DMS153 treated with DMSO at 0.1 percent for 48 hours (cell line): Measurements from ENCODE around the gene UMODL1.

ENCODE experiments used
- DNase-seq: peaks from one replicate; lab custom pipeline; 2025; ENCODE audit not compliant: unreplicated experiment; lab: John Stamatoyannopoulos, UW

UMODL1 gene

GRCh38 chr21:42097274-42097673, 26.2 kb downstream of the UMODL1 start:
- DNase-seq = no peak

GRCh38 chr21:42097860-42098454, 26.8 kb downstream of the UMODL1 start:
- DNase-seq = peak; percentile 85

DNA sequence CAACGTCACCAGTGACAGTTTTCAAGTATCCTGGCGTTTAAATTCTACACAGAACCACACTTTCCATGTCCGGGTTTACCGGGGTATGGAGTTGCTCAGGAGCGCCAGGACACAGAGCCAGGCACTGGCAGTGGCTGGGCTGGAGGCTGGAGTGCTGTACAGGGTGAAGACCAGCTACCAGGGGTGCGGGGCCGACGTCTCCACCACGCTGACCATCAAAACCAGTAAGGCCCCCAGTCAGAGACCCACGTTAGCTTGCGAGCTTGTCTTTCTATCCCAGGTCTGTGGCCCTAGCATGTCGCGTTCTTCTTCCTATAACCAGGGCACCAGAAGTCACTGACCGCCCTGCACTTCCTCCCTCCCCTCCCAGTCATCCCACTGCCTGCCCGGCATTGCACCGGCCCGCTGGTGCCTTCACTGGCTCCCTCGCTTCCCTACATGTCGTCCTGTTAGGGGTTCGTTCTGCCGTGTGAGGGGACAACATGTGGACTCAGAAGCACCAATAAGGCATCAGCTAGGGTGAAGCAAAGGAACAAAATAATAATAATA, 27.9 kb downstream of the UMODL1 start:
- no peak for DNase-seq

DNA sequence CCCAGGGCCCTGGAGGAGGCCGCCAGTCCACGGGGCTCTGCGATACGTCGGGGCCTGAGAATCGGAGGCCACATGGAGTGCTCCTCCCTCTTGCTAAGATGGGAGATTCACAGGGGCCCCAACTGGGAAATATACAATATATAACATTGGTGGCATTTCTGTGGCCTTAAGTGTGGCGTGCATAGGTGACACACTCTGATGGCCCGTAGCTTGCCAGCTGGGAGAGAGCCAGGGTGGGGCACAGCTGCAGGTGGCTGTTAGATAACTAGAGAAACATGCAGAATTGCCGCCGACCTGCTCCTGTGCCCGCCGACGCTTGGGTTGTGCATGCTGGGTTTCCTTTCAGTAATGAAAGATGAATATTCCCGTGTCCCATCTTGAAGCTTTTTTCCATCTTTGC, 30.1 kb downstream of the UMODL1 start:
- DNase-seq = no peak

DNA sequence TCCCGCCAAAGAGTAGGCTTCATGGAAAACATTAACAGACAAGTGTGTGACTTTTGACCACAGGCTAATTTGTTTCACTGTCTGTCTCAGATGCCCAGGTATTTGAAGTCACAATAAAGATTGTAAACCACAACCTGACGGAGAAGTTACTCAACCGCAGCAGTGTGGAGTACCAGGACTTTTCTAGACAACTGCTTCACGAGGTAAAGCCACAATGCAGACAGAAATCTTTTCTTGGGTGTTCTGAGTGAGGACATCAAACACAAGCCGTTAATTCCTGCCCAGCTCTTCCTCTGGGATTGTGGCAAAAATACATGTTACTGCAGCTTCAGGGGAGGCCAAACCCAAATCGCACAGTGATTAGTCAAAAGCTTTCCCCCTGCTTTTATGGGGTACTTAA, 31.0 kb downstream of the UMODL1 start:
- no peak for DNase-seq

GRCh38 chr21:42102526-42102925, 31.4 kb downstream of the UMODL1 start:
- DNase-seq = no peak

DNA sequence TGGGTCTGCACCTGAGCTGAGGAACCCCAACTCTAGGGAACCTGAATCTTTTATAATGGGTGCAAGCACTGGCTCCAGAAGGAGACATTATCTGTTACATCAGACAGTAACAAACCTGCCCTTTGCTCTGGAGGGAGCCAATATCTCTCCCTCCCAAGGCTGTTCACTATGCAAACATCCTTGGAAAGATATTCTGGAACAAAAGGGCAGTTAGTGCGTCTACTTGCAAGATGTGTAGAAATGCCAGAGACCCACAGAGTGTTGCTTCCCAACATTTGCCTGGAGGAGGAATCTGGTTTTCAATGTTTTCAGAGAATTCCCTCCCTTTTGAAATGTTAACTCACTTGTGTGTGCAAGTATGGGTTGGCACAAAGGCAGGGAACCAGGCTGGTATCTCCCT, 31.9 kb downstream of the UMODL1 start:
- no peak for DNase-seq

DNA sequence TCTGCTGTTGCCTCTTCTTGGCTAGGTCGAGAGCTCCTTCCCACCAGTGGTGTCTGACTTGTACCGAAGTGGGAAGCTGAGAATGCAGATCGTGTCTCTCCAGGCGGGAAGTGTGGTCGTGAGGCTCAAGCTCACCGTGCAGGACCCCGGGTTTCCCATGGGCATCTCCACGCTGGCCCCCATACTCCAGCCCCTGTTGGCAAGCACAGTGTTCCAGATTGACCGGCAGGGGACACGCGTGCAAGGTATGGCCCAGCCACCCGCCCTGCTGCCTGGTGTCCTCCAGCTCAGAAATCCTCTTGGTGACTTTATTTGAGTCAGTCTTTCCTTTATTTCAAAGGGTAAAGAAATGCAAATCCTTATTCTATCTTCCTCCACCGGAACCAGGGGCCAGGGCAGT, 32.7 kb downstream of the UMODL1 start:
- DNase-seq = no peak

DNA sequence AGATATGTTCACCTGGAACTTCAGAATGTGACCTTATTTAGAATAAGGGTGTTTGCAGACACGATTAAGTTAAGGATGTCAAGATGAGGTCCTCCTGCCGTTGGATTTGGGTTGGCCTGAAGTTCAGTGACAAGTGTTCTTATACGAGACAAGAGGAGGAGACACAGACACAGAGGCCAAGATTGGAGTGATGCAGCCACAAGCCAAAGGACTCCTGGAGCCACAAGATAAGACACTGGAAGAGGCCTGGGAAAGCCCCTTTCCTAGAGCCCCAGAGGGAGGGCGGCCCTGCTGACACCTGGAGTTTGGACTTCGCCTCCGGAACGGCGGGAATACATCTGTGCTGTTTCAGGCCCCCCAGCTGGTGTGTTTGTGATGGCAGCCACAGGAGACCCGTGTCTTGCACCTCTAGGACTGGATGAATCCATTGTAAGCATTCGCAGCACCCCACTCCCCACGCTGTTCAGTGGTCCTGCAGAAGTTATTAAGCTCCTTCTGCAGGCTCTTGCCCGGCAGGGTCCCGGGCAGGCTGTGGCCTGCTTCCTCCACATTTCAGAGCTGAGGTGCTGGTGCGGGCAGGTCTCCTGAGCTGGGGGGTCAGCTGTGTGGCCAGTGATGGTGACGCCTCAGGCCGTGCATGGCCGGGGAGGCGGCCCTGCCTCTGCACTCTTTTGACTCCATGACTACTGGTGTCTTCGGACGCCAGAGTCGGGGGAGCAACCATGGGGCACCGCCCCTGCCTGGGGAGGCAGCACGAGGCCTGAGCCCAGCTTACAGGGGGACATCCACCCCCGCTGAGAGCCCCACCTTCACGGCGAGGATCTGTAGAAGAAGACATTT, 34.6 kb downstream of the UMODL1 start:
- no peak for DNase-seq

- no peak for DNase-seq
Measured at GRCh38 chr21:42106425-42106824, 35.3 kb downstream of the UMODL1 start.

GRCh38 chr21:42107177-42107880, 36.2 kb downstream of the UMODL1 start:
- no peak for DNase-seq

DNA sequence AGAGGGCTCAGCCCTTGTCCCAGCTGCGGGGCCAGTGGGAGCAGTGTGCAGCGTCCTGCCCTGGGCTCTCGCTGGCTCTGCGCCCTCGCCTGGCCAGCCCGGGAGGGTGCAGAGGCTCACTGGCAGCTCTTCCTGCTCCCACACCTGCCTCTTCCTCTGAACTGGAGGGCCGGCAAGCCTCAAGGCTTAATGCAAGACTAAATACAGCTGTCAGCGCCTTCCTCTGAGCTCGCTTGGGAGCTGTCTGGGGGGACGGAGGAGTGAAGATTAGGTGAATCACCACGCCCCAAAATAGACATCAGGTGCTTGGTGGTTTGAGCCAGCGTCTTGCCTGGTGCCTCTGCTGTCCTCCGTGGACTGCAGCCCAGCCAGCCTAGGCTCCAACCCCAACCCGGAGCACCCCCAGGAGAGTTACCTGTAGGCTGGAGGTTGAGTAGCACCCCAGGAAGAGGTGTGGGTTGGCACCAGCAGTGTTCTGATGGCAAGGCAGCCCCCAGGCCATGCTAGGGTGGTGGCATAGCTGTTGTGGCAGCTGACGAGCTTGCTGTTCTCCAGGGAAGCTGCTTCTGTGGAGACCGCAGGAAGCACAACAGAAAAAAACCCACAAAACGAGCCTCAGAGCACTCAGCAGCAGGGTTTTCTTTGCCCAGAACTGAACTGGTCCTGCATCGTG, 36.9 kb downstream of the UMODL1 start:
- peak; percentile 73 for DNase-seq

GRCh38 chr21:42108554-42109340, 37.6 kb downstream of the UMODL1 start:
- no peak for DNase-seq

DNA sequence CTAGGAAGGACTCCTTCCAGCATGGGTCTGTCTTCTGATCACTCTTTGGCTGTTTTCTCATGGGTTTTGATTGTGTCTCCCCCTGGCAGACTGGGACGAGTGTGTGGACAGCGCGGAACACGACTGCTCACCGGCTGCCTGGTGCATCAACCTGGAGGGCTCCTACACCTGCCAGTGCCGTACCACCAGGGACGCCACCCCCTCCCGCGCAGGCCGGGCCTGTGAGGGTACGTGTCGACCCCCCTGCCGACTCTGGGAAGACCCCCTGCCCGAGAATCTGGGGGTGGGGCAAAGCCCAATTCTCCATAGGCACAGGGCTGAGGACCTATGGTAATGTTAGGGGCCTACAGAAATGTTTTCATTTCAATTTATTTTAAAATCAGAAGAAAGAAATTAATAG, 38.4 kb downstream of the UMODL1 start:
- no peak for DNase-seq

- no peak for DNase-seq
Measured at GRCh38 chr21:42109873-42110525, 38.9 kb downstream of the UMODL1 start.

DNA sequence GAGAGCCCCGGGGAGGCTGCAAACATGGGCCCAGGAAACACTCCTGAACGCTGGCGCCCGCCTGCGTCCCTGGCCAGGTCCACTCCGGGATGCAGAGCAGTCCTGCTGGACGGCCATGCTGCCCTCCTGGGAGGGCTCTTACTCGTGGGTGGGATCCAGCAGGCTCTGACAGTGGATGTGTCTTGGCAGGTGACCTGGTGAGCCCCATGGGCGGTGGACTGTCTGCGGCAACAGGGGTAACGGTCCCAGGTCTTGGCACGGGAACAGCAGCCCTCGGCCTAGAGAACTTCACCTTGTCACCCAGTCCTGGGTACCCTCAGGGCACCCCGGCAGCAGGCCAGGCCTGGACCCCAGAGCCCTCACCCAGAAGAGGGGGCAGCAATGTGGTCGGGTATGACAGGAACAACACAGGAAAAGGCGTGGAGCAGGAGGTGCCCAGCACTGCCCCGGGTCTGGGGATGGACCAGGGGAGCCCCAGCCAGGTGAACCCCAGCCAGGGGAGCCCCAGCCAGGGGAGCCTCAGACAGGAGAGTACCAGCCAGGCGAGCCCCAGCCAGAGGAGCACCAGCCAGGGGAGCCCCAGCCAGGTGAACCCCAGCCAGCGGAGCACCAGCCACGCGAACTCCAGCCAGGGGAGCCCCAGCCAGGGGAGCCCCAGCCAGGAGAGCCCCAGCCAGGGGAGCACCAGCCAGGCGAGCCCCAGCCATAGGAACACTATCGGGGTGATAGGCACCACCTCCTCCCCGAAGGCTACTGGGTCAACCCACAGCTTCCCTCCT, 39.8 kb downstream of the UMODL1 start:
- DNase-seq = no peak

GRCh38 chr21:42111470-42111743, 40.3 kb downstream of the UMODL1 start:
- DNase-seq = no peak

GRCh38 chr21:42111811-42112210, 40.7 kb downstream of the UMODL1 start:
- no peak for DNase-seq

DNA sequence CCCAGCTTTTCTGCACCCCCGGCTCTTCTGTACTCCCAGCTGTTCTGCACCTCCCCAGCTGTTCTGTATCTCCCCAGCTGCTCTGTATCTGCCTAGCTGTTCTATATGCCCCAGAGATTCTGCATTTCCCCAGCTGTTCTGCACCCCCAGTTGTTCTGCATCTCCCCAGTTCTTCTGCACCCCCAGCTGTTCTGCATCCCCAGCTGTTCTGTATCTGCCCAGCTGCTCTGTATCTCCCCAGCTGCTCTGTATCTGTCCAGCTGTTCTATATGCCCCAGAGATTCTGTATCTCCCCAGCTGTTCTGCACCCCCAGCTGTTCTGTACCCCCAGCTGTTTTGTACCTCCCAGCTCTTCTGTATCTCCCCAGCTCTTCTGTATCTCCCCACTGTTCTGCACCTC, 41.1 kb downstream of the UMODL1 start:
- no peak for DNase-seq
